Suprapubic skin (tissue), 4 donors: ENCODE measurements around the gene CORO2A. TPM values are rescaled to one million over a fixed set of nuclear protein-coding genes. Genes with fewer than 3 reads are reported as not detected.

Source experiments
- DNase-seq, 2 donors: peaks; one replicate each; pipeline ENCODE4 v3.0.0-alpha.2; 2019; ENCODE audit warnings: low spot score in 2 of 2
- H3K27ac ChIP-seq: fragments of 200-600 bp; sonication (generic); one replicate; pipeline ENCODE4 v1.5.1; 2019
- H3K27me3 ChIP-seq: fragments of 200-600 bp; sonication (generic); one replicate; pipeline ENCODE4 v1.5.1; 2019
- H3K36me3 ChIP-seq: fragments of 200-600 bp; sonication (generic); one replicate; pipeline ENCODE4 v1.5.1; 2019
- H3K4me1 ChIP-seq: fragments of 200-600 bp; sonication (generic); one replicate; pipeline ENCODE4 v1.5.1; 2019
- H3K4me3 ChIP-seq: fragments of 200-600 bp; sonication (generic); one replicate; pipeline ENCODE4 v1.5.1; 2019; ENCODE audit warnings: mild to moderate bottlenecking
- H3K9me3 ChIP-seq: fragments of 200-600 bp; sonication (generic); one replicate; pipeline ENCODE4 v1.5.1; 2019
- CTCF ChIP-seq, 2 donors: fragments of 200-600 bp in 1 of 2; fragments of 450-650 bp in 1 of 2; sonication (generic) in 1 of 2; IDR thresholded peaks; one replicate each; pipeline ENCODE4 v1.5.1; 2016 to 2019; ENCODE audit warnings: antibody characterized with exemption in 2 of 2, mild to moderate bottlenecking in 1 of 2, moderate library complexity in 1 of 2
- EP300 ChIP-seq: sonication (generic); formaldehyde crosslinking; IDR thresholded peaks from one replicate; pipeline ENCODE4 v1.6.1; 2017; ENCODE audit warnings: antibody characterized with exemption
- POLR2A ChIP-seq, 2 donors: fragments of 450-650 bp; IDR thresholded peaks; one replicate each; pipeline ENCODE4 v1.6.1; 2017; ENCODE audit warnings: antibody characterized with exemption in 2 of 2, mild to moderate bottlenecking in 2 of 2, moderate library complexity in 2 of 2
- POLR2AphosphoS5 ChIP-seq, 3 donors: sonication (generic); formaldehyde crosslinking; IDR thresholded peaks; one replicate each; pipeline ENCODE4 v1.6.1; 2017; ENCODE audit warnings: antibody characterized with exemption in 3 of 3
- WGBS: methylation state at CpG from one replicate; pipeline ENCODE4 v1.1.5; 2018; 5-methylcytosine and 5-hydroxymethylcytosine counted together
- total RNA-seq, 4 donors: library from RNA; depleted of rRNA; stranded (reverse); fragments of >200 nt; gene quantifications; one replicate each; pipeline ENCODE4 v1.1.0, GENCODE V29; 2016

Gene CORO2A
- total RNA-seq, 4 donors from 2014 or later = 17.5 to 25.0 (median 19.9) TPM

DNA sequence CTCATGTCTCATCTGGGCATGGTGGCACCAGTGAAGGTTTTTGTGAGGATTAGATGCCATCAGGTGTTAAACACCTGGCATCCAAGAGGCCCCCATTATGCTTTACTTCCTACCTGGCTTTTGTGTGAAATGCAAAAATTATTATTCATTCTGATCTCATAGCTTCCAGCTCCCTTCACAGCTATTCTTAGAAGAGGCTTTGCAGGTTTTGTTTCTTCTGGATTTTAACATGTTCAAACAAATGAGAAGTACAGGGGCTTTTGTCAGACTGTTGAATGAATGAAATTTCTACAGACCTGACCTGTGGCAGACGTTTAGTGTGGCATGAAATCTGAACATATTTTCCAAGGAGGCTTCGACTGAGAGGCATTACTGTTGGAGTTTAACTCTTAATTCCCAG is 14.3 kb upstream of the CORO2A start:
- Histone ChIP-seq H3K27me3 (no peaks in the 10 kb centered on the region), H3K4me1 (peaks cover 18% of the 10 kb centered on the region), H3K4me3 (no peak overlapping the region), H3K9me3 (no peaks in the 10 kb centered on the region), H3K27ac (no peak overlapping the region), H3K36me3 (peaks cover 31% of the 10 kb centered on the region)
- DNase-seq = no peak
- no peak for TF ChIP-seq POLR2AphosphoS5 (IDR thresholded peaks at IDR 0.05)
- no peak for TF ChIP-seq CTCF (IDR thresholded peaks at IDR 0.05)
- TF ChIP-seq POLR2A (IDR thresholded peaks at IDR 0.05) = no peak
- no peak for TF ChIP-seq EP300
- WGBS = 15% methylated on average over 2 of the region's 2 CpGs

- Histone ChIP-seq H3K9me3 (no peaks in the 10 kb centered on the region), H3K4me3 (no peak overlapping the region), H3K27ac (no peak overlapping the region), H3K36me3 (peaks cover 39% of the 10 kb centered on the region), H3K4me1 (peaks cover 9% of the 10 kb centered on the region), H3K27me3 (no peaks in the 10 kb centered on the region)
- 65% methylated on average over 4 of the region's 4 CpGs for WGBS
- TF ChIP-seq CTCF (IDR thresholded peaks at IDR 0.05) = no peak
- no peak for DNase-seq
Measured at GRCh38 chr9:98204692-98205091, 12.3 kb upstream of the CORO2A start.

- Histone ChIP-seq H3K27me3 (no peaks in the 10 kb centered on the region), H3K27ac (no peak overlapping the region), H3K9me3 (no peaks in the 10 kb centered on the region), H3K36me3 (peaks cover 42% of the 10 kb centered on the region), H3K4me1 (peaks cover 9% of the 10 kb centered on the region), H3K4me3 (no peak overlapping the region)
- 76% methylated on average over 7 of the region's 7 CpGs for WGBS
- DNase-seq = no peak
- TF ChIP-seq POLR2AphosphoS5 (IDR thresholded peaks at IDR 0.05) = no peak
- TF ChIP-seq CTCF (IDR thresholded peaks at IDR 0.05) = no peak
- TF ChIP-seq EP300 = no peak
- no peak for TF ChIP-seq POLR2A (IDR thresholded peaks at IDR 0.05)
Measured at GRCh38 chr9:98203153-98203552, 10.7 kb upstream of the CORO2A start.

DNA sequence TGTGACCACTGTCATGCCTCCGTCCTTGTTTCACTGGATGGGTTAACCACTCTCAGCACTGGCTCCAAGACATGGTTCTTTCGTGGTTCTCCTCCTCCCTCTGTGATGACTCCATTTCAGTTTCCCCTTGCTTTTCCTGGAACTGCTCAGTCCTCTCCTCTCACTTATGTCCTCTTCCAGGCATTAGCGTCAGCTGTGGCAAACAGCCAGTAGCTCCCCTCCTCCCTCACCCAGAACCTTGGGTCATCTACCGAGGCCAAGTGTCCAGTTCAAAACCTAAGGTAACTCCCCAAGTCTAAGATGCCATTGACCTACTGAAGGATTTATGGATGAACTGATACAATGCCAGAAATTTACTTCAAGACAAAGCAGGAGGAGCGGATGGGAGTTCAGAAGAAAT is 9.8 kb upstream of the CORO2A start:
- peaks cover 36% of the 10 kb centered on the region for H3K36me3 ChIP-seq
- TF ChIP-seq POLR2AphosphoS5 (IDR thresholded peaks at IDR 0.05) (no peak), EP300 (no peak), CTCF (IDR thresholded peaks at IDR 0.05) (no peak), POLR2A (IDR thresholded peaks at IDR 0.05) (no peak)
- no peak overlapping the region for H3K27ac ChIP-seq
- peaks cover 9% of the 10 kb centered on the region for H3K4me1 ChIP-seq
- 80% methylated on average over 5 of the region's 5 CpGs for WGBS
- no peaks in the 10 kb centered on the region for H3K9me3 ChIP-seq
- no peaks in the 10 kb centered on the region for H3K27me3 ChIP-seq
- DNase-seq = no peak
- no peak overlapping the region for H3K4me3 ChIP-seq

- H3K27me3 ChIP-seq = no peaks in the 10 kb centered on the region
- peaks cover 36% of the 10 kb centered on the region for H3K36me3 ChIP-seq
- WGBS = 91% methylated on average over 5 of the region's 7 CpGs
- H3K4me1 ChIP-seq = peaks cover 9% of the 10 kb centered on the region
- no peak for DNase-seq
- H3K4me3 ChIP-seq = no peak overlapping the region
- TF ChIP-seq CTCF (IDR thresholded peaks at IDR 0.05) = no peak
- no peak for TF ChIP-seq POLR2A (IDR thresholded peaks at IDR 0.05)
- TF ChIP-seq POLR2AphosphoS5 (IDR thresholded peaks at IDR 0.05) = no peak
- TF ChIP-seq EP300 = no peak
- no peaks in the 10 kb centered on the region for H3K9me3 ChIP-seq
- no peak overlapping the region for H3K27ac ChIP-seq
Measured at GRCh38 chr9:98201749-98202148, 9.3 kb upstream of the CORO2A start.
